CD4-positive, alpha-beta T cell treated with Interleukin-2 at 100 ng/mL for 4 hours (primary cell): ENCODE data around the gene TJP3.
A peak's percentile ranks its signal among the peaks of the same experiment; 100 is the strongest.

ENCODE experiments used
- DNase-seq: peaks from one replicate; pipeline ENCODE4 v3.0.0-alpha.2; 2020; ENCODE audit warnings: low spot score

TJP3 gene

GRCh38 chr19:3710265-3710812 lies 2.2 kb downstream of the TJP3 start:
- no peak for DNase-seq

- no peak for DNase-seq
These were observed 4.8 kb downstream of the TJP3 start for GRCh38 chr19:3712663-3713611.

- DNase-seq, result no peak
These were observed 8.0 kb downstream of the TJP3 start for GRCh38 chr19:3716147-3716668.

GRCh38 chr19:3719868-3720267 lies 11.7 kb downstream of the TJP3 start:
- no peak for DNase-seq

- no peak for DNase-seq
These were observed 12.2 kb downstream of the TJP3 start for GRCh38 chr19:3720349-3720917.

- DNase-seq, result peak; percentile 90
These were observed 13.1 kb downstream of the TJP3 start for GRCh38 chr19:3721131-3721886.

GRCh38 chr19:3721887-3722442 lies 13.8 kb downstream of the TJP3 start:
- DNase-seq, result no peak

GRCh38 chr19:3722443-3723109 lies 14.4 kb downstream of the TJP3 start:
- DNase-seq, result no peak

- no peak for DNase-seq
These were observed 14.9 kb downstream of the TJP3 start for GRCh38 chr19:3723110-3723488.

- DNase-seq, result no peak
These were observed 15.7 kb downstream of the TJP3 start for GRCh38 chr19:3723883-3724282.

- DNase-seq, result no peak
These were observed 16.9 kb downstream of the TJP3 start for GRCh38 chr19:3725121-3725520.

- no peak for DNase-seq
These were observed 17.6 kb downstream of the TJP3 start for GRCh38 chr19:3725640-3726310.

GRCh38 chr19:3730457-3730958 lies 22.3 kb downstream of the TJP3 start:
- DNase-seq, result no peak

- no peak for DNase-seq
These were observed 23.9 kb downstream of the TJP3 start for GRCh38 chr19:3732108-3732507.

GRCh38 chr19:3733549-3734309 lies 25.5 kb downstream of the TJP3 start:
- no peak for DNase-seq

- DNase-seq, result no peak
These were observed 26.1 kb downstream of the TJP3 start for GRCh38 chr19:3734310-3734600.

GRCh38 chr19:3736106-3736724 lies 28.0 kb downstream of the TJP3 start:
- DNase-seq, result no peak

GRCh38 chr19:3737487-3738205 lies 29.5 kb downstream of the TJP3 start:
- DNase-seq, result no peak
